HG02870 (cell line): Measurements from ENCODE around the gene PLEKHG4B.
"Not testable (repeated sequence)": the region's sequence is repeated elsewhere in the genome, so short reads cannot be mapped to it uniquely, and the experiment has no call there.

Experiments used
- ATAC-seq: cut with Tn5 transposase; IDR thresholded peaks from one replicate; pipeline ENCODE4 v1.9.1; 2021; ENCODE audit warnings: mild to moderate bottlenecking, moderate library complexity; ENCODE audit not compliant: unreplicated experiment

PLEKHG4B gene

GRCh38 chr5:93221-93980 is 1.4 kb downstream of the PLEKHG4B start:
- no peak for ATAC-seq

- no peak for ATAC-seq
Observed at GRCh38 chr5:94113-94892, 2.3 kb downstream of the PLEKHG4B start.

- no peak for ATAC-seq
Observed at GRCh38 chr5:95241-95980, 3.4 kb downstream of the PLEKHG4B start.

GRCh38 chr5:96976-97660 is 5.2 kb downstream of the PLEKHG4B start:
- ATAC-seq, result no peak

- no peak for ATAC-seq
Observed at GRCh38 chr5:99815-100214, 7.8 kb downstream of the PLEKHG4B start.

GRCh38 chr5:102411-103043 is 10.6 kb downstream of the PLEKHG4B start:
- ATAC-seq, result no peak

- not testable (repeated sequence) for ATAC-seq
Observed at GRCh38 chr5:104106-104505, 12.1 kb downstream of the PLEKHG4B start.

GRCh38 chr5:104778-105296 is 12.9 kb downstream of the PLEKHG4B start:
- ATAC-seq, result no peak

- no peak for ATAC-seq
Observed at GRCh38 chr5:105504-106070, 13.6 kb downstream of the PLEKHG4B start.

GRCh38 chr5:106587-106986 is 14.6 kb downstream of the PLEKHG4B start:
- ATAC-seq, result no peak

- no peak for ATAC-seq
Observed at GRCh38 chr5:107526-107925, 15.6 kb downstream of the PLEKHG4B start.

- no peak for ATAC-seq
Observed at GRCh38 chr5:109826-110225, 17.9 kb downstream of the PLEKHG4B start.

- ATAC-seq, result no peak
Observed at GRCh38 chr5:110270-110888, 18.4 kb downstream of the PLEKHG4B start.

- ATAC-seq, result no peak
Observed at GRCh38 chr5:111171-111570, 19.2 kb downstream of the PLEKHG4B start.

- no peak for ATAC-seq
Observed at GRCh38 chr5:119486-120097, 27.6 kb downstream of the PLEKHG4B start.

- ATAC-seq, result no peak
Observed at GRCh38 chr5:121432-121831, 29.5 kb downstream of the PLEKHG4B start.

GRCh38 chr5:125815-126214 is 33.8 kb downstream of the PLEKHG4B start:
- no peak for ATAC-seq

GRCh38 chr5:126806-127205 is 34.8 kb downstream of the PLEKHG4B start:
- no peak for ATAC-seq

GRCh38 chr5:127886-128285 is 35.9 kb downstream of the PLEKHG4B start:
- no peak for ATAC-seq
